CMK (cell line): ENCODE data around the gene BRWD1.
A peak's percentile ranks its signal among the peaks of the same experiment; 100 is the strongest.

Source experiments
- DNase-seq: peaks from one replicate; pipeline ENCODE4 v3.0.0-alpha.2; 2010; ENCODE audit warnings: low read depth

The BRWD1 gene

DNA sequence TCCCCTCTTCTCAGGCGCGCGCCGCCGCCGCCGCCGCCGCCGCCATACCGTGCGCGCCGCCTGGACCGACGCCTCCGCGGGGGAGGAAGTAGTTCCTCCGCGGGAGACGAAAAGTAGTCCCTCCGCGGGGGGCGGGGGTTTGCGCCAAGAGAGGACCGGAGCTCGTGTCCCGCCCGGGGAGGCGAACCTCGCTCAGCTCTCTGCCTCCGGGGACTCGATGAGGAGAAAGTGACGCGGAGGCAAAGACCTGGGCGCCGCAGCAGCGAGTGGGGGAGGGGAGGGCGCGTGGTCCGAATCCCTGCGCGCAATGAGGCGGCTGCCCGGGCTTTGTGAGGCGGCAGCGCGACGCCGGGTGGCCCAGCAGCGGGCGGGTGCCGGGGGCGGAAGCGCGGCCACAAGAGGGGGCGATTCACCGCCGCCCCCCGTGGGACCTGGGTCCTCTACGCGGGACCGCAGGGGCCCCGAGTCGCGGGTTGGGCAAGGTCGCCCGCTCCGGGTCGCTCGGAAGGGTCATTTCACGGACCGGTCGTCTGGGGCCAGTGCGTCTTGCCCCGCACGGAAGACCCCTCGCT, at the start of gene BRWD1:
BRWD1 (minus strand) TSS at position 62 of the 572 bp plus-strand sequence. CDS start 141 bp downstream, outside the sequence.
- peak; percentile 88 for DNase-seq

DNA sequence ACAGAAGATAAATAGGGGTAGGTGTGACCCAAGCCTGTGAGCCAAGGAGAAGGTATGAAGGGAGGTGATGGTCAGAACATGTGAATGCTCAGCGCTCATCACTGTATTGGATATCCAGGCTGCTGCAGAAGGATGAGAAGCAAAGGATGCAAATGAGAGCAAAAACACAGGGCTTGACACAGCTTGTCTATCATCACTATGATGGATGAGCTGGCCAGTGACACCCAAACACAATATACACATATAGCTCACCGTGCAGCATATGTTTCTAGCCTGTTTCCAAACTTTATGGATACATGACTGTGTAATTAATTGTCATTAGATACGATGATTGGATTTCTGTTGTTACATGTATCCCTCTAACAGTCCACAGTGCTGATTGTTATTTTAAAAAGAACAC, 49.3 kb upstream of the BRWD1 start:
- DNase-seq = no peak

DNA sequence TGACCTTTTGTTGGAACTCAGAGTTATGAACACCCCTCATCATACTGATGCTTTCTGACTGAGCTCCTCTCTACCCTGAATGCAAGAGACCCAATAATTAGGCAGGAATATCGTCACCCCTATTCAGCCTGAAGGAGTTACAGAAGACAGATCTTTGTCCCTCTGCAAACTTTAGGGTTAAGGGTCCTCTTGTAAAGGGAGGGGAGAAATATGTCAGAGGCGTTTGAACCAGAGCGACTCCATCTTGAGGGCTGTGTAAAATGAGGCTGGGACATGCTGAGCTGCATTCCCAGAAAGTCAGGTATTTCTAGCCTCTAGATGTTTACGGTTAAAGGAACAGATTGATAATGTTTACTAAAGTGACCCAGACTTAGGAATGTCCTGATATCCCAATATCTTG, 46.0 kb upstream of the BRWD1 start:
- no peak for DNase-seq

GRCh38 chr21:39353295-39353694, 39.9 kb upstream of the BRWD1 start:
- DNase-seq = no peak

GRCh38 chr21:39350094-39351005, 36.9 kb upstream of the BRWD1 start:
- no peak for DNase-seq

GRCh38 chr21:39349211-39350093, 36.0 kb upstream of the BRWD1 start:
- peak; percentile 98 for DNase-seq

DNA sequence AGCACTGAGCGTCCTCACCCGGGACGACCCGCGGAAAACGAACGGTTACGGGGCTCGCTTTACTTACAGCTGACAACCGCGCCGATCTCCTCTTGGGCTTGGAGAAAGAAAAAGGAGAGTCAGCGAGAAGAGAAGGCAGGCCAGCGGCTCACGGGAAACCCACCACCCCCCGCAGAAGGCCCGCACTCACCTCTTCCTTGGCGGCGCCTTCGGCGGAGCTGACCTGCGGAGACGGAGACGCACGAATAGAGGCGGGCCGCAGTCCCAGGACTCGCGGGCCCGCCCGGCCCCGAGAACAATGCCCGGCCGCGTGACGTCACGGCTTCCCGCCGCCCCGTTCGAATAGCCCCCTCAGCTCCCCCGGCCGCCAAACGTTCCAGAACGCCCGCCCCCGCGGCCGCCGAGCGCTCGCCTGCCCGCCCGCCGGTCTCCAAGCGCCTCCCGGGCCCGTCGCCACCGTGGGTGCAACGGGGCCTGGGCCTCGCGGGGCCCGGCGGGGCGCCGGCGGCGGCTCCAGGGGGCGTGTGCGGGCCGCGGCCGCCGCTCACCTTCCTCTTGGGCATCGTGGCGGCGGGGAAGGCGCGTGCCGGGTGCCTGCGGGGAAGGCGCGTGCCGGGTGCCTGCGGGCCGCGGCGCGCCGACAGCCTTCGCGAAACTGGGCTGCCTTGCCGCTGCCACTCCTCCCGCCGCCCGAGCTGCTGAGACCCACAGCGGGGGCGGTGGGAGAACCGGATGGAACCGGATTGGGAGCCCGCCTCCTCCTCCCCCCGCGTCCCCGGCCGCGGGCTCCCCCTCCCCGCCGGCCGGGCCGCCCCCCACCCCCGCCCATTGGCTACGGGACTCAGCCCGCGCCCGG, 35.2 kb upstream of the BRWD1 start, which contains the start of gene HMGN1:
HMGN1 (minus strand) TSS at position 734 of the 856 bp plus-strand sequence; CDS start at position 563, 171 bp downstream.
- peak; percentile 86 for DNase-seq

- no peak for DNase-seq
Measured at GRCh38 chr21:39348040-39348354, 34.6 kb upstream of the BRWD1 start.

- no peak for DNase-seq
Measured at GRCh38 chr21:39347537-39347936, 34.1 kb upstream of the BRWD1 start.

GRCh38 chr21:39346671-39347331, 33.4 kb upstream of the BRWD1 start:
- no peak for DNase-seq

- no peak for DNase-seq
Measured at GRCh38 chr21:39346206-39346605, 32.8 kb upstream of the BRWD1 start.

- DNase-seq = no peak
Measured at GRCh38 chr21:39345440-39345839, 32.0 kb upstream of the BRWD1 start.

DNA sequence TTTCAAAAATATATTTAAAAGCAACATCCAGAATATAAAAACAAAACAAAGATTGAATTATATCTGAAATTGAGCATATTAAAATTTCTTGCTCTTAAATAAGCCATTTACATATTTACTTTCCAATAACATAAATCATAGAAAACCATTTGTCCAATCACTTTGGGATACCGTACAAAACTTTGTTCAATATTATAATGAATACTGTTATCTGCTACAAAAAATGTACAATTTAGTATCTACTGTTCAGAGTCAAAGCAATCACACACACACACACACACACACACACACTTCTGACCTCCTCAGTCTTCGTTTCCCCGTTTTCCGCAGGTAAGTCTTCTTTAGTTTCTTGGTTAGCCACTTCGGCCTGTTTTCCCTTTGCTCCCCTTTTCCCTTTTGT, 31.4 kb upstream of the BRWD1 start:
- DNase-seq = no peak

- DNase-seq = no peak
Measured at GRCh38 chr21:39341249-39341923, 28.0 kb upstream of the BRWD1 start.

- no peak for DNase-seq
Measured at GRCh38 chr21:39340687-39341086, 27.3 kb upstream of the BRWD1 start.

DNA sequence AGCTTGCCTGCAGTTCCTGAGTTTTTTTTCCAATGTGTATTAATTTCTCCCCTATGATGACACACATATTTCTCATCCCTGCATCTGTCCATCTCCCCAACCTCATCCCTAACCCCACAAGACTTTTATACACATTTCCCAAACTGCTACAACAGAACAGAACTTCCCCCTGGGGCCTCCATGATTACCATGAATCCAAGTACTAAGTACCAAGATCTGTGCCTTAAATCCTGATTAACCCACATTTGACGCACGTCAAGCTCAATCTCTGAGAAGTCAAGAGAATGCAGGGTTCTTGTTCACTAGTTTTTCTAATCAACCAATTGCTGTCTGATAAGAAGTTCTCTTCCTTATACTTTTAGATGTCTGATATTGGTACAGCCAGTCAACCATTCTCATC, 25.8 kb upstream of the BRWD1 start:
- no peak for DNase-seq

GRCh38 chr21:39336457-39337008, 23.1 kb upstream of the BRWD1 start:
- DNase-seq = no peak

- DNase-seq = no peak
Measured at GRCh38 chr21:39334611-39335010, 21.2 kb upstream of the BRWD1 start.

GRCh38 chr21:39332175-39332574, 18.7 kb upstream of the BRWD1 start:
- DNase-seq = no peak

- no peak for DNase-seq
Measured at GRCh38 chr21:39330001-39330400, 16.6 kb upstream of the BRWD1 start.
